Measurements from ENCODE around the gene CHST13. TPM values are rescaled to one million over a fixed set of nuclear protein-coding genes. Genes with fewer than 3 reads are reported as not detected.

The CHST13 gene
- total RNA-seq, 1 experiment from 2014 or later: 1.3 TPM

- DNase-seq (ENCODE audit: low spot score): no peak
Measured at GRCh38 chr3:126508564-126508964, 15.4 kb upstream of the CHST13 start.

DNA sequence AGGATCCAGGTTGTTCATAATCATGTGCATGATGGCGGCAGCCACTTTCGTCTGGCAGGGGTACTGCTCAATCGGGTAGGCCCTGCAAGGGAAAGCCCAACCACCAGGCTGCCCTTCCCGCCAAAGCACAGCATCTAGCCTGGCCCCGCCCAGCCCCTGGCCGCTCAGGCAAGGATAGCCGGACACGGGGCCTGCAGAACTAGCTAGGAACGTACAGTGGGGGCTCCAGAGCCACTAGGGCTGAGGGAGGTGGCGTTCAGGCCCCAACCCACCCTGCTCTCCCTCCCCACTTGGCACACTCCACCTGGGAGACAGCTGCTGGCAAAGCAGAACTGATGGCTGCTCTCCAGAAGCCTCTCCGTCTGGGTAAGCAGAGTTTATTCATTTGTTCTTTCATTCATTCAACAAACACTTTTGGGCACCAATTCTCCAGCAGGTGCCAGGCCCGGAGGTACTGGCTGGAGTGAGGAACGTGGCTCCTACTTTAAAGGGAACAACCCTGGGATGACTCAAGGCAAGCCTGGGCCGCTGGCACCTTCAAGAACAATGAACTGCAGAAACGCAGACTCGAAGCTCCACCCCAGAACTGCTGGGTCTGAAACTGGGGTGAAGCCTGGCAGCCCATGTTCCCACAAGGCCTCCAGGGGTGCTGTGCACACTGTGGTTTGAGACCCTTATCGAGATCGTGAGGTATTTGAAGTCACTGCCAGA, 14.2 kb upstream of the CHST13 start:
- DNase-seq (ENCODE audit: low spot score): no peak

DNA sequence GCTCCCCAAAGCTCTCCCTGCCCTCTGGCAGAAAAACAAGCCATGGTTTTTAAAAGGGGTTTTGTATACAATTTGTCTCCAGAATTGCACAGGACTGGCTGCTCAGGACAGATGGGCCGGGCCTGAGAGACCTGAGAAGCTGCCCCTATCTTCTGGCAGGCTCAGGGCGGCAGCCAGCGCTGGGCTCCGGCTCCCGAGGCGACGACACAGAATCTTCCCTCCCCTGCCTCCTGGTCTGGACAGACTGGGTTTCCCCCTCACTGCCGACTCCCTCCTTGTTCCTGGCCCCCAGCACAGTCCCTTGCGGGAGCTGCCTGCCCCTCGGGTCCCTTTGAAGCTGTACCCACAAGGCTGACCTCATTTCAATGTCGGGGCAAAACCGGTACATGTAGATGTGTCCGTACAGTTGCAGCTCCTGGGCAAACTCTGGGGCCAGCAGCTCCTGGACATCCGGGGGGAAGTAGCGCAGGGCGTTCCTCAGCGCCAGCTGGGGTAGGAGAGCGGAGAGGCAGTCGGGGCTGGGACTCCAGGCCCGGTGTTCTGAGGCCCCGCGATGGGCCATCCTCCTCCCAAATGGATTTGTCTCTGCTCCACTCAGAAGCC, 13.5 kb upstream of the CHST13 start:
- DNase-seq (ENCODE audit: low spot score): no peak

DNA sequence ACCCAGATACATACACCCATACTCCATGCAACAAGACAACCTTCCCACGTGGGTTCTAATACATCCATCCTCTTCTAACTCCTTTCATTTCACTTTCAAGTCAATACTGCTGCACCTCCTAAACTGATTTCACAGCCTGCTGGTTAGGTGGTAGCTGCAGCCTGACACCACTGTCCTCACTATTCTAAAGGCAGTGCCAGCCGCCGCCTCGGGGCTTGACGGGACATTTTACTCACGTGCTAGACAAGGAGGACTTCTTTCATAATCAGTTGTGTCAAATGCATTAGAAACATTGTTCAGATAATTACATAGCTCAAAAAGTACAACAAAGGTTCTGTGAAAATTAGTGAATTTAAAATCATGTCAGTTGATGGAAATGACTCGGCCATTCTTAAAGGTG, 12.7 kb upstream of the CHST13 start:
- no peak for DNase-seq (ENCODE audit: low spot score)

DNA sequence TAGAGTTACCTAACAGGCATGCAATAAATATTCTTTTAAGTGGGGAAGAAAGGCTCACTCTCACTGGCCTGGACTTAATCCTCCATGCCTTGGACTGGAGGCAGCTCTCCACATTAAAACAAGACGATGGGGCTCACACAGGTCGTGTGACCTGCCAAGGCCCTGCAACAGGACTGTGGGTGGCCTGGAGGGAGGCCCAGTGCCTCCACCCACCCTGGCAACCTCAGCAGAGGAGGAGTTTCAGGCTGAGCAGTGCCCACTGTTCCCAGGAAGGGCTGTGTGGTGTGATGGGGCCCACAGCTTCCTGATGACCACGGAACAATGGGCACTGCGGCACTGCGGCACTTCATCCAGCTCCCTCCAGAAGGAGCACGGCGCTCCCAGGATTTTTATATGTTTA, 11.9 kb upstream of the CHST13 start:
- DNase-seq (ENCODE audit: low spot score): no peak

DNA sequence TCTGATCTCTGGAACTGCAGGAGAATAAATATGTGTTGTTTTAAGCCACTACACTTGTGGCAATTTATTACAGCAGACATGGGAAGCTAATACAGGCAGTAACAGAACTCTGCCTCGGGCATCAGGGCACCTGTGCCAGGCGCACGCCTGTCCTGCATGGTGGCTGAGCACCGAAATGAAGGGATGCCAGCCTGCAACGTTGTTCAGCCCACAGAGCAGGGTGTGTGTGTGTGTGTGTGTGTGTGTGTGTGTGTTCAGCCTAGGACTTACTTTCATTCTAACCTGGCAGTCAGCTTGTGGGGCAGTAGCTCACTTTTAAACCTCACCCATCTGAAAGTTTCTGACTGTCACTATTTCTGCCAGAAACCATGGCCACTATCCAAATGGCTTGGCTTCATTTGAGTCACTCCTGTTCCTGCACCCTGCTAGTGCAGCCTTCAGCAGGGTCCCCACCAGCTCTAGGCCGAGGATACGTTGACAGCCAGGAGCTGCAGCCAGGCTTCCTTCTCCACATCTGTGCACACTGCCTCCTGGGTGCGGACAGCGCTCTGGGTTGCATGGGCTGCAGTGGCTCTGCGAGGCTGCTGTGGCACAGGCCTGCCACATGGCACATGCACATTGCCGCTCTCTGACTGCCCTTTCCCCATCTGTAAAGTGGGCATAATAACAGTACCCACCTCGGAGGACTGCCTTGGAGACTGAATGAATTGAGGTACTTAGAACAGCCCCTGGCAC, 10.9 kb upstream of the CHST13 start:
- no peak for DNase-seq (ENCODE audit: low spot score)

- no peak for DNase-seq (ENCODE audit: low spot score)
Measured at GRCh38 chr3:126514161-126514560, 9.8 kb upstream of the CHST13 start.

- no peak for DNase-seq (ENCODE audit: low spot score)
Measured at GRCh38 chr3:126515066-126515706, 8.8 kb upstream of the CHST13 start.

- DNase-seq (ENCODE audit: low spot score): no peak
Measured at GRCh38 chr3:126516152-126516935, 7.6 kb upstream of the CHST13 start.

- no peak for DNase-seq (ENCODE audit: low spot score)
Measured at GRCh38 chr3:126516936-126517290, 7.0 kb upstream of the CHST13 start.

DNA sequence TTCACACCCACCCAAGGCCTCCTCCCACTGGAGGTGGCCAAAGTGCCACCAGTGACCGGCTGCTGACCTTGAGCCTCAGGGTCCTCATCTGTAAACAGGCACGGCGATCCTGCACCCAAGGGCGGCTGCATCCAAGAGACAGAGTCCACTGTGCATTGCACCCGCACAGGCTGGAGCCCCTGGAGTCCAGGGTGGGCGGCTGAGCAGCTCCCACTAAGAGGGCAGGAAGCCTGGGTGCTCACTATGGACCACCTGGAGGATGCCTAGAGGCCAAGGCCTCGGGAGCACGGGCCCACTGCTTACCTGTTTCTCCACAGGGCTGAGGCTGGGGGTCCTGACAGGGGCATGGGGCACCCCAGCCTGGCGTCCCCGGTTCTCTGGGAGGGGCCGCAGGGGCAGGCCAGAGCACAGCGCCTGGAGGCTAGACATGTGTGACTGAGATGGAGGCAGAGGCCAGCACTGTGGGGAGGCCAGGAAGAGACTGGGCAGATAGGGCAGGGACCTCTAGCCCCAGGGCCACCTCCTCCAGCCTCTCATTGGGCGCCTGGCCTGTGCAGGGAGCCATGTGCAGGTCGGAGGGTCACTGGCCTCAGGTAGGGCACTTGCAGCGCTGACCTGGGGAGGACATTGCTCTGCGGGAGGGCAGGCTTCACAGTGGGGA, 6.5 kb upstream of the CHST13 start, which contains the start of gene UROC1:
Gene UROC1 (minus strand): TSS at position 483 of the 661 bp plus-strand sequence. CDS start 54 bp downstream, at position 429.
- no peak for DNase-seq (ENCODE audit: low spot score)

DNA sequence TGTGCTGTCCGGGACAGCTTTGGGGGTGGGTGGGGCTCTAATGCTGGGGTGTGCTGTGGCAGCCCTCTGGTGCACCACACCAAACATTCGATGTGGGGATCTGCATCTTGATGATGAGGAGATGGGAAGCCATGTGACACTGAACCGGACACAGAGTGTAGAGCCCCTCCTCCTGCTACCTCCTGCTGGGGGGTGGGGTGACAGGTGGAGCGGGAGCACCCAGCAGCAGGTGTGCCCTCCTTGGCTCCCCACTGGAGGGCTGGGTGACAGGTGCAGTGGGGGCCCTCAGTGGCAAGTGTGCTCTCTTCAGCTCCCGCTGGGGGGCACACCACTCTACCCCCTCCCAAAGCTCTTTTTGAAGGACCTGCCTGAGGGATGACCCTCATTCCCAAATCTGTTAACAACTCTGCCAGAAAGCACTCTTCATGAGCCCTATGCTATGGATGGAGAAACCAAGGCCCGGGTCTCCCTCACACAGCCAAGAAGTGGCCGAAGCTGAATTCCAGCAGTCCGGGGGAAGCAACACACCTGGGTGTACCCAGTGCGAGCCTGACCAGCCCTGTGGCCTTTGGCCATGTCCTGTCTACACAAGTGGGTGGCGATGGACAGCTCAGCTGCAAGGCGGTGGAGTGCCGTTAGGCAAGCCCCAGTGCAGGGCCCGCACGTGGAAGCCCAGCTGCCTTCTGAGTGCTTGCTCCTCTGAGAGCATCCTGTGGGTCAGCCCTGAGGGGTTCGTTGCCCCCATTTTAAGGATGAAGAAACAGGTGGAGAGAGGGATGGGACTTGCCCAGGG, 5.8 kb upstream of the CHST13 start:
- DNase-seq (ENCODE audit: low spot score): no peak

DNA sequence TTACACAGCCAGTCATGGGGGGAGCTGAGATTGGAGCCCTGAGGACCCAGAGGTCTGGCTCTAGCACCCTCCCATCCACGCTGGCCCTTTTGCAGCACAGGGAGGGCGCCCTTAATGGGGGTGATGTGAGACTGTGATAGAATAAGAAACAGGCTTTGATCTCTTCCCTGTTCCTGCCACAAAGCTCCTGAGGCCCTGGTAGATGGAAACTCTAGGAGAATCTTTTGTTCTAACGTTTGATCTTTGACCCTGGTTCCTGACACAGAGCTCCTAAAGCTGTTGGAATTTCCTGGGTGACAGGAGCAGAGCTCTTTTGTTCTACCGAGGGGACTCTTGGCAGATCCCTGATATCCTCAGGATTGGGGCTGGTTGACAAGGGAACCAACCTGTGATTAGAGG, 5.2 kb upstream of the CHST13 start:
- no peak for DNase-seq (ENCODE audit: low spot score)

DNA sequence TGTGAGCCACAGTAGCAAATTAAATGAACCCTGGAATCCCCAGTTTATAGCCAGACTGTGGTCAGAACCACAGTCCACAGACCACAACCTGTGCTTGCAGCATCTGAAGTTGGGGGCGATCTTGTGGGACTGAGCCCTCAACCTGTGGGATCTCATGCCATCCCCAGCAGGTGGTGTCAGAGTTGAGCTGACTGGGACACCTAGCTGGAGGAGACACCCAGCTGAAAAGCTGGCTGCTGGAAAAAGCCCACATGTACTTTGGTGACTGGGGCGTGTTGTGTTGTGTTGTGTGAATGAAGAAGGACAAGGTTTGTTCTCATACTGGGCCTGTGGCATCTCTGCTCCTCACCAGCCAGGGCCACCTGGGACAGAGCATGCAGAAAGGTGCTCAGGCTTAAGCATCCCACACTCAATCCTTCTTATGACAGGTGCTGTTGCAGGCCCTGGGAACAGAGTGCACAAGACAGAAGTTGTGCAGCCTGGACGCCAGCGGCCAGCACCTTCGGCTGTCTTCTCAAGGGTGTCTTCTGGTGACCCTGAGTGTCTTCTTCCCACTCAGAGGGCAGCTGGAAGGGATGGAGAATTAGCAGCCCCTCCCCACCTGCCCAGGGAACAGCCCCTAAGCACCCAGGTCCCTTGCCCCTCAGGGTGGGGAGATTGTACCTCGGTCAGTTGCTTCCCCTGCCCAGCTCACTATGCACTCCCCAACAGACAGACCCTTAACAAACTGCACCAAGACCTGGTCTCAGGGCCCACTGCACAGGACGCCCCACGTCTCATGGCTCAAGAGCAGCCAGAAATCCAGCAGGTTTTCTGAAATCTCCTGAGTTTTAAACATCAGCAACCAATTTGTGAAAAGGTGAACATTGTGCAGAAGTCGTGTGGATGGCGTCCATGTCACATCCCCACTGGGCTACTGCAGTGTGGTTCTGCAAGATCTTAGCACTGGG, 4.2 kb upstream of the CHST13 start:
- no peak for DNase-seq (ENCODE audit: low spot score)

DNA sequence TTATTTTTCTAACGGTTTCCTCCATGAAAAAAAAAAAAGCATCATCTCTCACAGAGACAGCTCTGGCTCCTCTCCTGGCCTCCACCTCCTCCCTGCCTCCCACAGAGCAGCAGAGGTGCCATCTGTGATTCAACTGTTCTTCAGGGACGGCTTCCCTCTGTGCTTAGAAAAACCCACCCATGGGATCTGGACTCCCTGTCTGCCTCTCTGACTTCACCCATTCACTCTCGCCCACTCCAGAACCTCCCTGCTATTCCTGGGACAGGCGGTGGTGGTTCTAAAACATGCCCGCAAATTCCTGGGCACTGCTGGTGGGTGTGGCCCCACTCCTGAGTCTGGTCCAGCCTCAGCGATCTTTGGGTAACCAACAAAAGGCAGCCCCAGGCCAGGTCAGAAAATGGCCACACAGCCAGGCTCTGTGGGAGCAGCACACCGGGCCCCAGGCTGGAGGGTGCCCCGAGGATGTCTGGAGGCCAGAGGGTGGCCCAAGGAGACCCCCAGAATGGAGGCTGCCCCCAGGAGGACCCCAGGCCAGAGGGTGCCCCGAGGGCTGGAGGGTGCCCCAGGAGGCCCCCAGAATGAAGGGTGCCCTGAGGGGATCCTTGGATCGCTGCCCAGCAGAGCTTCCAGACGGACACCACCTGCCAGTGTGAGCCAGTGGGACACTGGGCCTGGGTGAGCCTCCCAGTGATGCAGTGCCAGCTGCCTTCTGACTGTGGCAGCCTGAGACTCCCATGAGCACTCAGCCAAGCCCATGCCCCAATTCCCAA, 2.6 kb upstream of the CHST13 start:
- DNase-seq (ENCODE audit: low spot score): no peak

GRCh38 chr3:126522363-126522788, 1.6 kb upstream of the CHST13 start:
- DNase-seq (ENCODE audit: low spot score): peak; percentile 67

- no peak for DNase-seq (ENCODE audit: low spot score)
Measured at GRCh38 chr3:126524429-126524988, 554 bp downstream of the CHST13 start.
